ENCODE data around the gene MASP2. TPM values are rescaled to one million over a fixed set of nuclear protein-coding genes. Genes with fewer than 3 reads are reported as not detected.

Gene MASP2
- total and polyA plus RNA-seq, 9 of the 15 experiments (the other 6 are each of a cell fraction or from before 2014, with no cell fraction given) = 0.01 to 0.23 (median 0.06) TPM; not detected in 3

- WGBS (ENCODE audit: insufficient coverage, low coverage, missing lambda C conversion rate) = 33% methylated on average over 32 of the region's 32 CpGs
- in situ Hi-C loops (cut with MboI) = loop anchor here (5.0 kb wide), 1 partner anchor 672 kb away; no protein-coding TSS in a partner anchor
- ATAC-seq = peak; percentile 87
- TF ChIP-seq PBX2 (CRISPR knock-in tag; IDR thresholded peaks at IDR 0.05; ENCODE audit: low read depth) = peak; percentile 50
- TF ChIP-seq PBX2 (tag; conservative IDR thresholded peaks at IDR 0.05; ENCODE audit: low read depth) = peak; percentile 85
- TF ChIP-seq SRSF1 (IDR thresholded peaks at IDR 0.05; ENCODE audit: low read depth, low read length) = no peak
- TF ChIP-seq ZEB2 (IDR thresholded peaks at IDR 0.05) = no peak
- no peak for TF ChIP-seq POLR3G (IDR thresholded peaks at IDR 0.05; ENCODE audit: extremely low read depth, insufficient read length, insufficient replicate concordance)
- no peak for TF ChIP-seq SOX6 (IDR thresholded peaks at IDR 0.05)
- peak; percentile 80 for TF ChIP-seq MEIS2 (IDR thresholded peaks at IDR 0.05; ENCODE audit: partially characterized antibody)
- 0 out of 2 replicates have a peak, but pooled peaks have one; percentile 49 for TF ChIP-seq CBFB (CRISPR knock-in tag; IDR thresholded peaks at IDR 0.05)
- peak; percentile 21; the same call in 1 of the 2 replicates for TF ChIP-seq TFAP4 (CRISPR knock-in tag; IDR thresholded peaks at IDR 0.05; ENCODE audit: borderline replicate concordance)
- no peak for TF ChIP-seq SAFB2 (IDR thresholded peaks at IDR 0.05; ENCODE audit: borderline replicate concordance, low read depth, low read length, severe bottlenecking)
- TF ChIP-seq MTA1 (IDR thresholded peaks at IDR 0.05; ENCODE audit: borderline replicate concordance) = no peak
- no peak for TF ChIP-seq SNRNP70 (optimal IDR thresholded peaks at IDR 0.05; ENCODE audit: low read depth, low read length)
- no peak for TF ChIP-seq SP2 (IDR thresholded peaks at IDR 0.05; ENCODE audit: extremely low read depth, low read depth, low read length, poor library complexity, severe bottlenecking)
- no peak for TF ChIP-seq ZNF584 (CRISPR knock-in tag; IDR thresholded peaks at IDR 0.05; ENCODE audit: low read depth)
- no peak for TF ChIP-seq SLC30A9 (CRISPR knock-in tag; IDR thresholded peaks at IDR 0.05)
- TF ChIP-seq ATF4 (CRISPR knock-in tag; IDR thresholded peaks at IDR 0.05) = no peak
- TF ChIP-seq TEAD4 (IDR thresholded peaks at IDR 0.05; ENCODE audit: low read length) = no peak
- 0 out of 2 replicates have a peak, but pooled peaks have one; percentile 32 for TF ChIP-seq TEAD4 (CRISPR knock-in tag; IDR thresholded peaks at IDR 0.05; ENCODE audit: borderline replicate concordance)
Measured at GRCh38 chr1:11045428-11046269, 1.4 kb downstream of the MASP2 start.

More at GRCh38 chr1:11045428-11046269, 1.4 kb downstream of the MASP2 start:
- peaks cover 0 to 5% of the 10 kb centered on the region in 2 experiments; a peak in 1 of 5 replicates for H3K27me3 ChIP-seq (ENCODE audit: control insufficient read depth in 2 of 2, insufficient read depth in 2 of 2, low read length in 2 of 2)
- no peaks in the 10 kb centered on the region for H3K9me1 ChIP-seq (ENCODE audit: control insufficient read depth, insufficient read depth, low read length)
- no peak overlapping the region for H3K27ac ChIP-seq (ENCODE audit: extremely low read depth, low read depth, low read length)
- H4K20me1 ChIP-seq (replicated peaks; ENCODE audit: control insufficient read depth, insufficient read depth, low read length) = no peaks in the 10 kb centered on the region
- ChIA-PET CTCF (ENCODE audit: low intra/inter-chr PET ratio) (no interaction called here), POLR2A (interaction anchor here (0.6 to 1.3 kb wide), 3 partner anchors 8 to 329 kb away, joined by 4 to 5 read pairs (median 4); partner anchors contain the start of gene SRM)
- no TSS peak for BruUV-seq (replicated peaks)
- no peaks in the 10 kb centered on the region for H3K9me3 ChIP-seq (replicated peaks; ENCODE audit: control insufficient read depth, insufficient read depth, low read depth, low read length)
- intact Hi-C loops (cut with micrococcal nuclease) = no loop called here
- peak overlapping the region in 1 of 2 experiments; percentile 68; a peak in 1 of 4 replicates for H3K9ac ChIP-seq (ENCODE audit: insufficient read depth in 1 of 2, low read depth in 2 of 2, low read length in 2 of 2)
- H3K4me3 ChIP-seq = no peak overlapping the region
- peaks cover 0 to 26% of the 10 kb centered on the region in 2 experiments; a peak in 2 of 5 replicates for H3K4me1 ChIP-seq (replicated peaks in 1 of 2; ENCODE audit: control insufficient read depth in 2 of 2, insufficient read depth in 2 of 2, low read length in 2 of 2)
- H3K36me3 ChIP-seq (ENCODE audit: control insufficient read depth, insufficient read depth, low read length) = no peaks in the 10 kb centered on the region
- DNase-seq (ENCODE audit: extremely low read depth in 1 of 4, low spot score in 3 of 4) (peak; percentile 55 to 72 (median 67)), FAIRE-seq (peak; percentile 79)
- no peaks in the 10 kb centered on the region for H3K79me2 ChIP-seq (ENCODE audit: control insufficient read depth, insufficient read depth, low read length)
- H3K4me2 ChIP-seq (ENCODE audit: insufficient read depth, low read length) = no peak overlapping the region
- no peak overlapping the region for H2AFZ ChIP-seq (ENCODE audit: low read depth, low read length)
